GM23248 (cell line): ENCODE results near the gene SNX19. TPM values are rescaled to one million over a fixed set of nuclear protein-coding genes. Genes with fewer than 3 reads are reported as not detected.
"Not testable (repeated sequence)": the region's sequence is repeated elsewhere in the genome, so short reads cannot be mapped to it uniquely, and the experiment has no call there.

Source experiments
- DNase-seq: peaks from one replicate; pipeline ENCODE4 v3.0.0-alpha.2; 2015
- H2AFZ ChIP-seq: fragments of 200-600 bp; sonication (generic); 2 replicates; pipeline ENCODE4 v1.6.1; 2016; ENCODE audit warnings: antibody characterized with exemption
- H3F3A ChIP-seq: fragments of 200-600 bp; sonication (generic); 2 replicates; pipeline ENCODE4 v1.6.1; 2016; ENCODE audit warnings: mild to moderate bottlenecking, antibody characterized with exemption, mixed run types; ENCODE audit not compliant: insufficient read depth
- H3K27ac ChIP-seq: fragments of 200-600 bp; sonication (generic); 2 replicates; pipeline ENCODE4 v1.5.1; 2016; ENCODE audit warnings: mild to moderate bottlenecking
- H3K27me3 ChIP-seq: fragments of 200-600 bp; sonication (generic); replicated peaks from 2 replicates; pipeline ENCODE4 v1.6.1; 2016; ENCODE audit warnings: mild to moderate bottlenecking; ENCODE audit not compliant: insufficient read depth
- H3K36me3 ChIP-seq: fragments of 200-600 bp; sonication (generic); 2 replicates; pipeline ENCODE4 v1.6.1; 2016; ENCODE audit warnings: low read depth, mild to moderate bottlenecking
- H3K4me1 ChIP-seq: fragments of 200-600 bp; sonication (generic); 2 replicates; pipeline ENCODE4 v1.6.1; 2016; ENCODE audit warnings: mild to moderate bottlenecking; ENCODE audit not compliant: insufficient read depth
- H3K4me2 ChIP-seq: fragments of 200-600 bp; sonication (generic); one replicate; pipeline ENCODE4 v1.6.1; 2016; ENCODE audit warnings: mild to moderate bottlenecking; ENCODE audit not compliant: unreplicated experiment
- H3K4me3 ChIP-seq: fragments of 200-600 bp; sonication (generic); 2 replicates; pipeline ENCODE4 v1.5.1; 2016; ENCODE audit warnings: mild to moderate bottlenecking
- H3K79me2 ChIP-seq: fragments of 200-600 bp; sonication (generic); 2 replicates; pipeline ENCODE4 v1.6.1; 2016; ENCODE audit warnings: mild to moderate bottlenecking; ENCODE audit not compliant: insufficient read depth
- H3K9ac ChIP-seq: fragments of 200-600 bp; sonication (generic); 2 replicates; pipeline ENCODE4 v1.6.1; 2016; ENCODE audit warnings: mild to moderate bottlenecking
- H3K9me2 ChIP-seq: fragments of 200-600 bp; sonication (generic); 2 replicates; pipeline ENCODE4 v1.6.1; 2016; ENCODE audit warnings: mixed run types, mild to moderate bottlenecking, moderate library complexity; ENCODE audit not compliant: insufficient read depth
- H3K9me3 ChIP-seq: fragments of 200-600 bp; sonication (generic); one replicate; pipeline ENCODE4 v1.6.1; 2017; ENCODE audit warnings: low read depth
- H4K20me1 ChIP-seq: fragments of 200-600 bp; sonication (generic); 2 replicates; pipeline ENCODE4 v1.6.0; 2016; ENCODE audit not compliant: insufficient read depth
- EZH2 ChIP-seq: fragments of 200-600 bp; sonication (generic); IDR thresholded peaks from 2 replicates; pipeline ENCODE4 v1.6.1; 2018; ENCODE audit warnings: antibody characterized with exemption, mild to moderate bottlenecking; ENCODE audit not compliant: insufficient read depth, poor library complexity, severe bottlenecking
- EZH2phosphoT487 ChIP-seq: fragments of 200-600 bp; sonication (generic); IDR thresholded peaks from 2 replicates; pipeline ENCODE4 v1.6.1; 2018; ENCODE audit warnings: antibody characterized with exemption, moderate library complexity, mild to moderate bottlenecking, low read depth; ENCODE audit not compliant: insufficient read depth
- WGBS, 2 experiments: methylation state at CpG; one replicate each; pipeline ENCODE4 v1.1.6; 2015 to 2017; ENCODE audit warnings: low lambda C conversion rate in 2 of 2, low coverage in 1 of 2; ENCODE audit errors: missing lambda C conversion rate in 2 of 2; 5-methylcytosine and 5-hydroxymethylcytosine counted together
- in situ Hi-C: fragments of 300-500 bp; cut with MboI; formaldehyde crosslinking; loops from 2 replicates; pipeline ENCODE4 v1.15.0; 2020
- polyA plus RNA-seq: library from polyadenylated mRNA; unstranded; fragments of >200 nt; fragmentation: Nextera tagmentation; extraction: Ambion mirVana; gene quantifications from 2 replicates; pipeline ENCODE4 v1.2.1, GENCODE V29; 2016
- total RNA-seq: library from RNA; depleted of rRNA; stranded (reverse); fragments of >200 nt; shearing (Covaris generic); gene quantifications from 2 replicates; pipeline ENCODE4 v1.2.3, GENCODE V29; 2014

SNX19 gene
- total and polyA plus RNA-seq, 2 experiments from 2014 or later: 40.3 to 81.9 TPM

DNA sequence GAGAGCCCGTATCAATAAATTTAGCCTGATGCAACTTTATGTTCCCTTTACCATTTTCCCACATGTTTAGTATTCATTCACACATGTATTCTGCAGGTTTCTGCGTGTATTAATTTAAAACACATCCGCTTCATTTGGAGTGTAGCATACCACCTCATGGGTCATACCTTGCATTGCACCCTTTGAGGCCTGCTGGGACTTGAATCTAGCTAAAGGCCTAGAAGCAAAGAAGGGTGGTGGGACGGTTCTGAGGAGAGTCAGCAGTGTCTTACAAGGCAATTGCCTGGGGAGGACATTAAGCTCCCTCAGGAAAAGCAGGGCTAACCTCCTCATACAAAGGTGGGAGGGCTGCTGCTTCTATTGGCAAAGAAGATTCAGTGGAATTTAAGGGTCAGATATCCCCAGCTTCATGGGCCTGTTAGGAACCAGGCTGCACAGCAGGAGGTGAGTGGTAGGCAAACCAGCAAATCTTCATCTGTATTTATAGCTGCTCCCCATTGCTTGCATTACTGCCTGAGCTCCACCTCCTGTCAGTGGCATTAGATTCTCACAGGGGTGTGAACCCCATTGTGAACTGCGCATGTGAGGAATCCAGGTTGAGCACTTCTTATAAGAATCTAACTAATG is 15.9 kb upstream of the SNX19 start:
- Histone ChIP-seq H3F3A (no peaks in the 10 kb centered on the region), H2AFZ (no peak overlapping the region), H3K27ac (no peak overlapping the region), H3K4me1 (no peaks in the 10 kb centered on the region), H4K20me1 (no peaks in the 10 kb centered on the region), H3K9me2 (no peaks in the 10 kb centered on the region), H3K9me3 (no peaks in the 10 kb centered on the region), H3K9ac (no peak overlapping the region), H3K36me3 (no peaks in the 10 kb centered on the region), H3K4me3 (no peak overlapping the region), H3K4me2 (no peak overlapping the region), H3K79me2 (no peaks in the 10 kb centered on the region), H3K27me3 (no peaks in the 10 kb centered on the region)
- TF ChIP-seq EZH2: no peak
- TF ChIP-seq EZH2phosphoT487: no peak
- DNase-seq: no peak
- WGBS, 2 experiments: 70 to 72% methylated on average over 5 of the region's 5 CpGs
- in situ Hi-C loops: no loop called here

DNA sequence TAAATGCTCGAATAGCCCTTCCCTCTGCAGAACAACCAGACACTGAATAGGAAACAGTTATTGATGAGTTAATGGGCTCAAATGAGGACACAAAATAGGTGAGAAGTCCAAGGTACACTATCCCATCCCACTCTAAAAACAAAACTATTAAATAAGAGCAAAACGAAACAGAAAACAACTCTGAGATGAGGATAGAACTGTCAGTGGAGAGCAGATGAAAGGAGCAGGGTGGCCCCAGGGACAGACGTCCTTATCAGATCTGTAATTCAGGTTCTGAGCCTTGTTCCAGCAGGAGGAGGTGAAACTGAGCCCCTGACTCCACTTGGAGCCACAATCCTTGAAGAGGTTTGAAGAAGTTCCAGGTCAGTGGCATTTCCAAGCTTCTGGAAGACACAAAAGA is 8.5 kb upstream of the SNX19 start:
- Histone ChIP-seq H4K20me1 (no peaks in the 10 kb centered on the region), H3K9ac (no peak overlapping the region), H3K79me2 (no peaks in the 10 kb centered on the region), H2AFZ (0 out of 2 replicates have a peak overlapping the region, but pooled peaks have one; percentile 48), H3K36me3 (no peaks in the 10 kb centered on the region), H3K27me3 (no peaks in the 10 kb centered on the region), H3K9me3 (no peaks in the 10 kb centered on the region), H3K4me2 (no peak overlapping the region), H3F3A (no peaks in the 10 kb centered on the region), H3K9me2 (no peaks in the 10 kb centered on the region), H3K27ac (no peak overlapping the region), H3K4me1 (no peaks in the 10 kb centered on the region), H3K4me3 (no peak overlapping the region)
- in situ Hi-C loops: no loop called here
- DNase-seq: no peak
- TF ChIP-seq EZH2: no peak
- 72 to 73% methylated on average over 3 of the region's 3 CpGs for WGBS, 2 experiments

DNA sequence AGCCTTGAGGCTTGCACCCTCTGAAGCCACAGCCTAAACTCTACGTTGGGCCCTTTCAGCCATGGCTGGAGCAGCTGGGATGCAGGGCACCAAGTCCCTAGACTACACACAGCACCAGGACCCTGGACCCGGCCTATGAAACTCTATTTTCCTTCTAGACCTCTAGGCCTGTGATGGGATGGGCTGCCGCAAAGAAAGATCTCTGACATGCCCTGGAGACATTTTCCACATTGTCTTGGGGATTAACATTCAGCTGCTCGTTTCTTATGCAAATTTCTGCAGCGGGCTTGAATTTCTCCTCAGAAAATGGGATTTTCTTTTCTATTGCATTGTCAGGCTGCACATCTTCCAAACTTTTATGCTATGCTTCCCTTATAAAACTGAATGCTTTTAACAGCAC is 4.3 kb upstream of the SNX19 start:
- H3K9ac ChIP-seq, H3K4me3 ChIP-seq, H2AFZ ChIP-seq, H3K9me3 ChIP-seq, in situ Hi-C loops, H3K4me2 ChIP-seq, DNase-seq, H3K79me2 ChIP-seq, H3K36me3 ChIP-seq, H4K20me1 ChIP-seq, H3K27me3 ChIP-seq, H3K9me2 ChIP-seq, H3K27ac ChIP-seq, H3K4me1 ChIP-seq, H3F3A ChIP-seq: not testable (repeated sequence)
- 73 to 80% methylated on average over 5 of the region's 5 CpGs for WGBS, 2 experiments

DNA sequence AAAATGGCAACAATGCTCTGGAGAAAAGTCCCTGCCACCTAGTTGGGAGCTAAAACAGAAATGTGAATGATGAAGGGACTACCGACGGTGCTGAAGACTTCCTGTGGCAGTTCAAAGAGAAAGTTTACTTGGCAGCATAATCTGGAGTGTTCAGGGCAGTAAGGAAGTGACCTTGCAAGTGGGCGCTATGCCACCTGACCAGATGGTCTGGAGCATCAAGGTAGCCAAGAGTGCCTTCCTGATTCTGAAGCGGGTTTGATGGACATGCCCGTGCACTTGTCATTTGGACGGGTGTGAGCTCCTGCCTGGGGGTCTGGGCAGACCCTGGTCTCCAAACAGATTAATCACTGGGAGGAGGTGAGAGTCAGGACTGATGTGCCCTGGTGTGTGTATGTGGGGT is 1.8 kb upstream of the SNX19 start:
- Histone ChIP-seq H3K79me2 (peaks cover 32% of the 10 kb centered on the region), H2AFZ (no peak overlapping the region), H3K9ac (no peak overlapping the region), H4K20me1 (no peaks in the 10 kb centered on the region), H3K4me3 (no peak overlapping the region), H3K9me3 (no peaks in the 10 kb centered on the region), H3K36me3 (peaks cover 7% of the 10 kb centered on the region), H3F3A (peaks cover 2% of the 10 kb centered on the region; the same call in 1 of the 2 replicates), H3K4me2 (no peak overlapping the region), H3K9me2 (no peaks in the 10 kb centered on the region), H3K27ac (no peak overlapping the region), H3K4me1 (peaks cover 27% of the 10 kb centered on the region), H3K27me3 (no peaks in the 10 kb centered on the region)
- TF ChIP-seq EZH2 (no peak), EZH2phosphoT487 (no peak)
- in situ Hi-C loops: no loop called here
- no peak for DNase-seq
- WGBS, 2 experiments: 80 to 83% methylated on average over 6 of the region's 6 CpGs

DNA sequence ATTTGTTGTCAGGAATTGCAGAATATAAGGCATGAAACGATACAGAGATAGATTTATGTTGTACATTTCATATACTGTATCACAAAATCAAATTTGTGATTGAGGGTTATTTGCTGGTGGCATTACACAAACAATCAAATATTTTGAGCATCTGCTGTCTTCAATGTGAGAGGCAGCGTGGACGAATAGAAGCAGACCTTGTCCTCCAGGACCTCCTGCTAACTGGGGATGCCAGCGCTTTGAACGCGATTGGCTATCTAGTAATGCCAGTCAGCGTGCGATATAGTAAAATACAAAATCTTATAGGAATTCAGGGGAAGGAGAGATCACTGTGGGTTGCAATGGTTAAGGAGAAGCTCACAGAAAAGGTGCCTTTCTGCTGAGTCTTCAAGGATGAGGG is 631 bp upstream of the SNX19 start:
- 59 to 65% methylated on average over 8 of the region's 8 CpGs for WGBS, 2 experiments
- H3F3A ChIP-seq: peaks cover 12% of the 10 kb centered on the region
- peaks cover 43% of the 10 kb centered on the region for H3K79me2 ChIP-seq
- peak overlapping the region; percentile 98 for H3K9ac ChIP-seq
- peaks cover 11% of the 10 kb centered on the region for H3K36me3 ChIP-seq
- TF ChIP-seq EZH2: no peak
- no peak for TF ChIP-seq EZH2phosphoT487
- H3K4me3 ChIP-seq: peak overlapping the region; percentile 85
- H2AFZ ChIP-seq: peak overlapping the region; percentile 92
- no peaks in the 10 kb centered on the region for H4K20me1 ChIP-seq
- peak overlapping the region; percentile 59 for H3K27ac ChIP-seq
- H3K9me3 ChIP-seq: no peaks in the 10 kb centered on the region
- DNase-seq: peak; percentile 20
- H3K9me2 ChIP-seq: no peaks in the 10 kb centered on the region
- H3K27me3 ChIP-seq: no peaks in the 10 kb centered on the region
- H3K4me1 ChIP-seq: peaks cover 30% of the 10 kb centered on the region
- peak overlapping the region; percentile 94 for H3K4me2 ChIP-seq
- in situ Hi-C loops: no loop called here
